ENCODE results near the gene LRRC3. TPM values are rescaled to one million over a fixed set of nuclear protein-coding genes. Genes with fewer than 3 reads are reported as not detected.

Gene LRRC3
- total RNA-seq, 1 experiment from 2014 or later, result 4.7 TPM

- intact Hi-C loops (cut with micrococcal nuclease; ENCODE audit: unreplicated experiment), result no loop called here
- Histone ChIP-seq H3K36me3 (ENCODE audit: control insufficient read depth, insufficient read depth, low read length) (no peaks in the 10 kb centered on the region), H3K4me1 (0 out of 2 replicates have a peak, but pooled peaks cover 5% of the 10 kb centered on the region), H3K4me3 (ENCODE audit: low read depth, low read length) (no peak overlapping the region), H3K27me3 (replicated peaks; ENCODE audit: control insufficient read depth, insufficient read depth, low read length) (no peaks in the 10 kb centered on the region), H3K9me3 (no peaks in the 10 kb centered on the region)
- no peak for TF ChIP-seq CTCF (IDR thresholded peaks at IDR 0.05; ENCODE audit: insufficient read depth in 1 of 2, low read depth in 1 of 2, low read length in 1 of 2, severe bottlenecking in 1 of 2, unreplicated experiment in 1 of 2)
- H3K9me3 Mint-ChIP-seq (ENCODE audit: unreplicated experiment), result no peaks in the 10 kb centered on the region
- H3K36me3 Mint-ChIP-seq (ENCODE audit: insufficient read depth, unreplicated experiment), result no peaks in the 10 kb centered on the region
- CTCF ChIA-PET, result no interaction called here
- H3K4me3 Mint-ChIP-seq (ENCODE audit: unreplicated experiment), result no peak overlapping the region
- no peaks in the 10 kb centered on the region for H3K4me1 Mint-ChIP-seq (ENCODE audit: low read depth, unreplicated experiment)
- no peak overlapping the region for H3K27ac Mint-ChIP-seq (ENCODE audit: unreplicated experiment)
- no TSS peak for BruUV-seq (replicated peaks)
- peak in 1 of 2 experiments; percentile 18 for DNase-seq
- POLR2A ChIA-PET, result no interaction called here
- H3K27me3 Mint-ChIP-seq (ENCODE audit: insufficient read depth, unreplicated experiment), result no peaks in the 10 kb centered on the region
These were observed 11.4 kb upstream of the LRRC3 start for GRCh38 chr21:44443891-44444285.

- ChIA-PET CTCF (no interaction called here), POLR2A (no interaction called here)
- no peak overlapping the region for H3K4me3 Mint-ChIP-seq (ENCODE audit: unreplicated experiment)
- H3K27ac Mint-ChIP-seq (ENCODE audit: unreplicated experiment), result no peak overlapping the region
- no peaks in the 10 kb centered on the region for H3K4me1 Mint-ChIP-seq (ENCODE audit: low read depth, unreplicated experiment)
- no peak overlapping the region for H3K4me3 ChIP-seq (ENCODE audit: low read depth, low read length)
- BruUV-seq (replicated peaks), result no TSS peak
- TF ChIP-seq CTCF (IDR thresholded peaks at IDR 0.05; ENCODE audit: insufficient read depth in 1 of 2, low read depth in 1 of 2, low read length in 1 of 2, severe bottlenecking in 1 of 2, unreplicated experiment in 1 of 2), result no peak
- no peaks in the 10 kb centered on the region for H3K36me3 ChIP-seq (ENCODE audit: control insufficient read depth, insufficient read depth, low read length)
- H3K4me1 ChIP-seq, result 0 out of 2 replicates have a peak, but pooled peaks cover 6% of the 10 kb centered on the region
- no peaks in the 10 kb centered on the region for H3K9me3 Mint-ChIP-seq (ENCODE audit: unreplicated experiment)
- no peaks in the 10 kb centered on the region for H3K27me3 Mint-ChIP-seq (ENCODE audit: insufficient read depth, unreplicated experiment)
- intact Hi-C loops (cut with micrococcal nuclease; ENCODE audit: unreplicated experiment), result no loop called here
- H3K36me3 Mint-ChIP-seq (ENCODE audit: insufficient read depth, unreplicated experiment), result no peaks in the 10 kb centered on the region
- no peaks in the 10 kb centered on the region for H3K27me3 ChIP-seq (replicated peaks; ENCODE audit: control insufficient read depth, insufficient read depth, low read length)
- no peaks in the 10 kb centered on the region for H3K9me3 ChIP-seq
- peak; percentile 20 to 37 for DNase-seq
These were observed 10.9 kb upstream of the LRRC3 start for GRCh38 chr21:44444286-44444931.

- no peak overlapping the region for H3K27ac Mint-ChIP-seq (ENCODE audit: unreplicated experiment)
- no peaks in the 10 kb centered on the region for H3K9me3 Mint-ChIP-seq (ENCODE audit: unreplicated experiment)
- BruUV-seq (replicated peaks), result no TSS peak
These were observed 10.0 kb upstream of the LRRC3 start for GRCh38 chr21:44445145-44445812.

More at GRCh38 chr21:44445145-44445812, 10.0 kb upstream of the LRRC3 start:
- Histone ChIP-seq H3K36me3 (ENCODE audit: control insufficient read depth, insufficient read depth, low read length) (no peaks in the 10 kb centered on the region), H3K9me3 (no peaks in the 10 kb centered on the region), H3K4me1 (0 out of 2 replicates have a peak, but pooled peaks cover 6% of the 10 kb centered on the region), H3K4me3 (ENCODE audit: low read depth, low read length) (no peak overlapping the region), H3K27me3 (replicated peaks; ENCODE audit: control insufficient read depth, insufficient read depth, low read length) (no peaks in the 10 kb centered on the region)
- DNase-seq, result no peak
- Mint-ChIP-seq H3K36me3 (ENCODE audit: insufficient read depth, unreplicated experiment) (no peaks in the 10 kb centered on the region), H3K4me3 (ENCODE audit: unreplicated experiment) (no peak overlapping the region), H3K4me1 (ENCODE audit: low read depth, unreplicated experiment) (no peaks in the 10 kb centered on the region), H3K27me3 (ENCODE audit: insufficient read depth, unreplicated experiment) (no peaks in the 10 kb centered on the region)
- no peak for TF ChIP-seq CTCF (IDR thresholded peaks at IDR 0.05; ENCODE audit: insufficient read depth in 1 of 2, low read depth in 1 of 2, low read length in 1 of 2, severe bottlenecking in 1 of 2, unreplicated experiment in 1 of 2)
- ChIA-PET POLR2A (no interaction called here), CTCF (no interaction called here)
- intact Hi-C loops (cut with micrococcal nuclease; ENCODE audit: unreplicated experiment), result no loop called here
